Activated naive CD8-positive, alpha-beta T cell treated with anti-CD3 and anti-CD28 coated beads, Interleukin-2, amount 10 ng/mL, durations not matched to agents 7 days and 5 days (primary cell): ENCODE results near the gene ANKS1B. TPM values are rescaled to one million over a fixed set of nuclear protein-coding genes. Genes with fewer than 3 reads are reported as not detected.

Experiments used
- ATAC-seq: fragments of 150-1000 bp; cut with Tn5 transposase; one replicate; pipeline ENCODE4 v1.10.0; 2021; ENCODE audit warnings: low read depth, moderate library complexity
- POLR2A ChIA-PET: fragments of 350-600 bp; sonication (Branson Sonifier 250); formaldehyde crosslinking; loops from one replicate; lab custom pipeline; 2021; ENCODE audit warnings: antibody characterized with exemption; lab: Charles Lee
- DNase-seq: peaks from one replicate; pipeline ENCODE4 v3.0.0; 2021
- H3K27ac Mint-ChIP-seq: one replicate; pipeline ENCODE4 v1.8.0; 2022; ENCODE audit warnings: mild to moderate bottlenecking, mixed read lengths
- H3K27me3 Mint-ChIP-seq: one replicate; pipeline ENCODE4 v1.8.0; 2022; ENCODE audit warnings: mild to moderate bottlenecking, moderate library complexity, mixed read lengths
- H3K36me3 Mint-ChIP-seq: one replicate; pipeline ENCODE4 v1.8.0; 2021; ENCODE audit warnings: mild to moderate bottlenecking, mixed read lengths
- H3K4me1 Mint-ChIP-seq: one replicate; pipeline ENCODE4 v1.8.0; 2021; ENCODE audit warnings: mixed read lengths
- H3K4me3 Mint-ChIP-seq: one replicate; pipeline ENCODE4 v1.8.0; 2022; ENCODE audit warnings: mild to moderate bottlenecking, moderate library complexity, mixed read lengths
- H3K9me3 Mint-ChIP-seq: one replicate; pipeline ENCODE4 v1.8.0; 2021; ENCODE audit warnings: mixed read lengths
- total RNA-seq, 2 experiments: library from RNA; stranded (reverse); gene quantifications; one replicate each; pipeline ENCODE4 v1.2.3, GENCODE V29; 2021

ANKS1B gene
- total RNA-seq, 2 experiments from 2014 or later, result not detected

DNA sequence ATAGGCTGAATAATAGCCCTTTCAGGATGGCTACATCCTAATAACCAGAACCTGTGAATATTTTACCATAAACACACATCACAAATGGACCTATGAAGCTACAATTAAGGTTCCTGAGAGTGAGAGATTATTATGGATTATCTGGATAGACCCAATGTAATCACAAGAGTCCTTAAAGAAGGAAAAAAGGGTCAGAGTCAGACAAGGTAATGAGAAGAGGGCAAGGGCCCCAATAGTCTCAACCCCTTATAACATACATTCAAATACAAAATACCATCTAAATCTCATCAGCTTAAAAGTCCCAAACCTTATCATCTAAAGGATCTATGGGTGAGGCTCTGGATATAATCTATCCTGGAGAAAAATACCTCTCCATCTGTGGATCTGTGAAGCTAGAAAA is 272.5 kb downstream of the ANKS1B start:
- POLR2A ChIA-PET, result no interaction called here
- H3K27me3 Mint-ChIP-seq, result no peaks in the 10 kb centered on the region
- H3K9me3 Mint-ChIP-seq, result peaks cover 4% of the 10 kb centered on the region
- H3K36me3 Mint-ChIP-seq, result no peaks in the 10 kb centered on the region
- H3K4me1 Mint-ChIP-seq, result no peaks in the 10 kb centered on the region
- H3K27ac Mint-ChIP-seq, result no peak overlapping the region
- H3K4me3 Mint-ChIP-seq, result no peak overlapping the region
- DNase-seq (no peak), ATAC-seq (no peak)

DNA sequence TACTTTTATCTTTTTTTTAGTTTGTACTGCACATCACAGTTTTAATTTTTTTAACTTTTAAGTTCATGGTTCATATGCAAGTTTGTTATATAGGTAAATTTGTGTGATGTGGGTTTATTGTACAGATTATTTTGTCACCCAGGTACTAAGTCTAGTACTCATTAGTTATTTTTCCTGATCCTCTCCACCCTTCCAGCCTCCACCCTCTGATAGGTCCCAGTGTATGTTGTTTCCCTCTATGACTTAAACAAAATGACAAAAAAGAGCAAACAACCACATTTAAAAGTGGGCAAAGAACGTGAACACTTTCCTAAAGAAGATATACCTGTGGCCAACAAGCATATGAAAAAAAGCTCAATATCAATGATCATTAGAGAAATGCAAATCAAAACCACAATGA is 273.5 kb downstream of the ANKS1B start:
- DNase-seq (no peak), ATAC-seq (no peak)
- Mint-ChIP-seq H3K4me1 (no peaks in the 10 kb centered on the region), H3K4me3 (no peak overlapping the region), H3K36me3 (no peaks in the 10 kb centered on the region), H3K9me3 (no peaks in the 10 kb centered on the region), H3K27ac (no peak overlapping the region), H3K27me3 (no peaks in the 10 kb centered on the region)
- POLR2A ChIA-PET, result no interaction called here

DNA sequence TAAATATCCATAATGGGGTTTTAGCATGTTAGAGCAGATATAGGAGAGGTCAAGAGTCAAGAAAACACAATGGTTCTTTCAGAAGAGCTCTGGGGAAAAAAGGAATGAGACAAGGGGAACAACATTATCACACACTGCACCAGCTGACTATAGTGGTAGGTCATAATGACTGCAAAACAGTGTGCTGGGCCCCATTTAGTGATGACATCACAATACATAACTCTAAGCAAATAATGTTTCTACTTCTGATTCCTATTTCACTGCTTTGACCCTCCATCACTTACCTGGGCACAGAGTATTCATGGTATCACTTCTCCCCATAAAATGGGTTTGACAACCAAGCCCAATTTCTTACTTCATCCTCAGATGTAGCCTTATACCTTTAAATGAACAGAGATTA is 275.1 kb downstream of the ANKS1B start:
- Mint-ChIP-seq H3K9me3 (peaks cover 2% of the 10 kb centered on the region), H3K36me3 (no peaks in the 10 kb centered on the region), H3K4me1 (no peaks in the 10 kb centered on the region), H3K27ac (no peak overlapping the region), H3K4me3 (no peak overlapping the region), H3K27me3 (no peaks in the 10 kb centered on the region)
- DNase-seq, result no peak
- ATAC-seq, result no peak
- POLR2A ChIA-PET, result no interaction called here

DNA sequence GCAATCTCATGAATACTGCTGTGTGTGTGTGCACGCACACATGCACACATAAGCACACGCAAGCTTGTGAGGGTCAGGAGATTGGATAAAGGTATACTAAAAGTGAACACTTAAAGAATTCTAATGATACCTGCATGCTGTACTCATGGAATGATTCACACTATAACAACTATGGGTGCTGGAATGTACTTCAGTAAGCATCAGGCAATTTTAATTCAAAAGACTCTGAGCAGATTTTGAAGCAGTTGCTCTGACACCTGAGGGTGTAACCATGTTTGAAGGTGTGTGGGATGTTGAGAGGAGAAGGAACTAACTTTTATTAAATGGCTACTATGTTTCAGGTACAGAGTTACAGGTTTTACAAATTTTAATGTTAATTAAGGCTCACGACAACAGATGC is 275.6 kb downstream of the ANKS1B start:
- Mint-ChIP-seq H3K4me3 (no peak overlapping the region), H3K27ac (no peak overlapping the region), H3K27me3 (no peaks in the 10 kb centered on the region), H3K9me3 (peaks cover 2% of the 10 kb centered on the region), H3K4me1 (no peaks in the 10 kb centered on the region), H3K36me3 (no peaks in the 10 kb centered on the region)
- POLR2A ChIA-PET, result no interaction called here
- DNase-seq (no peak), ATAC-seq (no peak)

DNA sequence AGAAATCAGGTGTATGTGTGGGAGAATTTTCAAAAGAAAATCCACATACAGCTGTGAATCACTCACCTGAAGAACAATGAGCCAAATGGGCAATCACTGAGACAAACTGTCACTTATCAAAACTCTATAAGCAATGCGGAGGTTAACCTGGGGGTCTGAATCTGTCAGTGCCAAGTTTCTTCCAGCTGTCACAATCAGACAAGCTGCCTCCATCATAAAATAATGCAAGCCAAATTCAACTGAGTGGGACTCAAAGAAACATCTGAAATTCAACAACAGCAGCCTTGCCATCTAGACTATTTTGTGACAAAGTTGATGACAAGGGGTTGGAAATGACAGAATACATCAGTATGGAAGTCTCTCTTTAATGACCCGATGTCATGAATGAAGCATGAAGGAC is 276.9 kb downstream of the ANKS1B start:
- POLR2A ChIA-PET, result no interaction called here
- Mint-ChIP-seq H3K36me3 (no peaks in the 10 kb centered on the region), H3K27ac (no peak overlapping the region), H3K27me3 (no peaks in the 10 kb centered on the region), H3K9me3 (peaks cover 4% of the 10 kb centered on the region), H3K4me3 (no peak overlapping the region), H3K4me1 (no peaks in the 10 kb centered on the region)
- DNase-seq (no peak), ATAC-seq (no peak)

DNA sequence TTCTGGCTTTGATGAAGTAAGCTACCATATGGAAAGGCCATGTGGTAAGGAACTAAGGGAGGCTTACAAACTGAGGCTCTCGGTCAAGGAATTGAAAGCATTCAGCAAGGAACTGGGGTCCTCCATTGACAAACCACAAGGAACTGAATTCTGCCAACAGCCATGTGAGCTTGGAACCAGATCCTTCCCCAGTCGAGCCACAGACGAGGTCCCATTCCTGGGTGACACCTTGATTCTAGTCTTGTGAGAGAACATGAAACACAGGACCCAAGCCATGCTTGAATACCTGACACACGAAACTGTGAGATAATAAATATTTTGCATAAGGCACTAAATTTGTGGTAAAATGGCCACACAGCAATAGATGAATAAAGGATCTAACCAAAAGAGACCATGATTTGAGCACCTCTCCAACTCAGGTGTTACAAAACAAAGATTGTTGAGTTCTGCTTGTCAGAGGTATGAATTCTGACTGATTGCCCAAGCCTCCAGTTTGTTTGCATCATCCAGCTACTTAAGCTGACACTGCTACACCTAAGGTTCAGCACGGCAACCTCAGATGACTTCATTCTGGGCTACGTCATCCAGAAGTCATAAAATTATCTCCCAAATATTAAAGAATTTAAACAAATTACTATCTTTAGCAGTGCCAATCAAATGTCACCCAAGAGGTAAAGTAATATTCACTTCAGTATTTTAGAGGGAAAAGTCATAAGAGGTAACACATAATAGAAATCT is 277.8 kb downstream of the ANKS1B start:
- ATAC-seq (no peak), DNase-seq (no peak)
- H3K4me1 Mint-ChIP-seq, result no peaks in the 10 kb centered on the region
- POLR2A ChIA-PET, result interaction anchor here (0.6 kb wide), 1 partner anchor 1374 kb away, joined by 3 read pairs; no protein-coding TSS in a partner anchor
- no peak overlapping the region for H3K27ac Mint-ChIP-seq
- peaks cover 4% of the 10 kb centered on the region for H3K9me3 Mint-ChIP-seq
- H3K36me3 Mint-ChIP-seq, result no peaks in the 10 kb centered on the region
- H3K27me3 Mint-ChIP-seq, result no peaks in the 10 kb centered on the region
- no peak overlapping the region for H3K4me3 Mint-ChIP-seq

DNA sequence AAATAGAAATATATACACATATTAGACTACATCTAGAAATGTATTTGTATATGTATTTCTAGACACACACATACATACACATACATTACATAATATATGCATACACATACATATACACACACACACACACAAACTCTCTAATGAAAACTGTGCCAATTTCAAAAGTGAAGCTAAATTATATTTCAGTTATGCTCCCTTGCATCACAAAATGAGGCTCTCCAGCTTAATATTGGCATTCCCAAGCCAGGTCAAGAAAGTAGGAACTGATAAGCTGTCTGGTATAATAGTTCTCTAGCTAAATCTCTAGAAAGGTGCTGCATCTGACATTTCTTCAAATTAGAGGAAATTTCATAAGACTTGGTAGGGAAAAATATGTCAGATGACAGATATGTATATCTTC is 280.3 kb downstream of the ANKS1B start:
- Mint-ChIP-seq H3K36me3 (no peaks in the 10 kb centered on the region), H3K4me1 (no peaks in the 10 kb centered on the region), H3K9me3 (peaks cover 4% of the 10 kb centered on the region), H3K27me3 (no peaks in the 10 kb centered on the region), H3K27ac (no peak overlapping the region), H3K4me3 (no peak overlapping the region)
- DNase-seq (no peak), ATAC-seq (no peak)
- POLR2A ChIA-PET, result no interaction called here

DNA sequence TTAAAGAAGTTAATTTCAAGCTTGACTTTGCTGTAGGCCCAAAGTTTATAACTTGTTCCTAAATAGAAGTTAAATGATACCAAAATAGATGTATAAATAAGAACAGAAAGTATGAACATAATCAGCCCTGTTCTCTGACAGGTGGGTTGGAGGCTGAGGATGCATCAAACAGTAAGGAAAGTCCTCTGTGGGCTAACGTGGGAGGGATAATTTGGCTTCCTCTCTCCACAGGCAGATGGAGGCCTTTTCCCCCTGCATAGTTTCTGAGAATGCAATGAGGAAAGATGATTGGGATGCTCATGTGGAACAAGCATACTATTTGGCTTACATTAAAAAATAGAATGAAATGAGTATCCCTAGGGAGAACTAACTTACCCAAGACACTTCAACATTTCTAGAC is 280.7 kb downstream of the ANKS1B start:
- ATAC-seq (no peak), DNase-seq (no peak)
- POLR2A ChIA-PET, result no interaction called here
- Mint-ChIP-seq H3K4me1 (no peaks in the 10 kb centered on the region), H3K36me3 (no peaks in the 10 kb centered on the region), H3K9me3 (peaks cover 4% of the 10 kb centered on the region), H3K27me3 (no peaks in the 10 kb centered on the region), H3K27ac (no peak overlapping the region), H3K4me3 (no peak overlapping the region)

DNA sequence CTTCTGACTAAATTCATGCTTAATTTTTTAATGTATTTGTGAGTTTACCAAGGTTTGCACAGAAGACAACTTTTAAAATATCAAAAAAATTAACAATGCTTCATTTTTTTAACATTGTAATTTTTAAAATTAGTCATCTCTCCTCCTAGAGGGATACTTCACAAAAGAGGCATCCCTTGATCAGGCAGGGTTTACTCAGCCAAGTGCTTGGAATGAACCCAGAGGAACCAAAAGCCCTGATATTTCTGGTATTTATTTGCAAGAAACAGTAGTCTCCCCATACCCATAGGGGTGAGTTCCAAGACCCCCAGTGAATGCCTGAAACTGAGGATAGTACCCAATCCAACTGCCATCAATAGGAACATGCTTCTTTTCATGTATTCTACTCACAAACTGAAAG is 284.7 kb downstream of the ANKS1B start:
- DNase-seq (no peak), ATAC-seq (no peak)
- Mint-ChIP-seq H3K4me3 (no peak overlapping the region), H3K4me1 (no peaks in the 10 kb centered on the region), H3K9me3 (peaks cover 5% of the 10 kb centered on the region), H3K27me3 (no peaks in the 10 kb centered on the region), H3K27ac (no peak overlapping the region), H3K36me3 (no peaks in the 10 kb centered on the region)
- POLR2A ChIA-PET, result no interaction called here

DNA sequence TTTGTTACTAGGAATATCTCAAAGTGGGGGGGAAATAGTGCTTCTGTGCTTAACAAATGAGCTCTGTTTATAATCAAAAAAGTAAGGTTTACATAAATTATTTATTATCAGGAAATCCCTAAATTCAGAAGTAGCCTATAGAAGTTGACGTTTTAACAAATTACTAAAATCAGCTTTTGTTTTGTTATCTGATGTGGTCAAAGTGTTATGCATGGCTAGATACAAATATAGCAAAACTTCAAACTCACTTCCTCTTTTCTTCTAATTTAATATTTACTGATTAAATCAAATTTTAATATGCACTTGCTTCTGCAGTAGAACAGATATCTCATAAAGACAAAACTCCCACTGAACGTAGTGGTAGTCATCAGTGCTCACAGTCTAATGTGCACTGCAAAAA is 289.7 kb downstream of the ANKS1B start:
- ATAC-seq, result no peak
- Mint-ChIP-seq H3K27ac (no peak overlapping the region), H3K9me3 (peaks cover 7% of the 10 kb centered on the region), H3K4me3 (no peak overlapping the region), H3K4me1 (no peaks in the 10 kb centered on the region), H3K36me3 (no peaks in the 10 kb centered on the region), H3K27me3 (no peaks in the 10 kb centered on the region)
- DNase-seq, result no peak
- POLR2A ChIA-PET, result no interaction called here

DNA sequence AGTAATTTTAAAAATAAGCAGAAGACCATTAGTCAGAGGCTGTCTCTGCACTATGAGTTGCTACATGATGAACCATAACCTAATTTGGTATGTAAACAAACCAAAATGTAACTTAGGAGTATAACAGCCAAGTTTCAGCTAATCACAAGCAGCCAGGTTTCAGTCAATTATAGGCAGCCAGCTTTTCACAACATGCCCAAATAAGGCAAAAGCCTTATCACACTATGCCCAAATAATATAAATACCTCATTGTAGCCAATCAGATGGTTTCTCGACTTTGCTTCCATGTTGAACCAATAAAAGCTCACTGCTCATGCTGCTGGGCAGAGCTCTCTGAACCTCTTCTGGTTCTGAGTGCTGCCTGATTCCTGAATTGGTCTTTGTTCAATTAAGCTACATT is 298.6 kb downstream of the ANKS1B start:
- Mint-ChIP-seq H3K27ac (no peak overlapping the region), H3K9me3 (peaks cover 6% of the 10 kb centered on the region), H3K27me3 (no peaks in the 10 kb centered on the region), H3K4me3 (no peak overlapping the region), H3K4me1 (no peaks in the 10 kb centered on the region), H3K36me3 (no peaks in the 10 kb centered on the region)
- DNase-seq (no peak), ATAC-seq (no peak)
- POLR2A ChIA-PET, result no interaction called here

DNA sequence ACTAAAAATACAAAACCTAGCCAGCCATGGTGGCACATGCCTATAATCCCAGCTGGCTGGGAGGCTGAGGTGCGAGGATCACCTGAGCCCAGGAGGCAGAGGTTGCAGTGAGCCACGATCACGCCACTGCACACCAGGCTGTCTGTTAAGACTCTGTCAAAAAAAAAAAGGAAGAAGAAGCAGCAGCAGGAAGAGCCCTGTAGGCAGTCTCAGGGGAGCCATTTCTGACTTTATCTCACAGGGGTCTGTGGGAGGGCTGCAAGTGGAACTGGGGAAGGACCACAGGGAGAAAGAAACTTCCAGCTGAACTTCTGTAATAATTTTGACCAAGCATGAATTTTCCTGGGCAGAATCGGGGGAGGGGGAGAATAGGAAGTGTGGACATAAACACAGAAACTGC is 304.5 kb downstream of the ANKS1B start:
- Mint-ChIP-seq H3K27ac (no peak overlapping the region), H3K9me3 (peaks cover 2% of the 10 kb centered on the region), H3K36me3 (no peaks in the 10 kb centered on the region), H3K4me3 (no peak overlapping the region), H3K27me3 (no peaks in the 10 kb centered on the region), H3K4me1 (no peaks in the 10 kb centered on the region)
- DNase-seq (no peak), ATAC-seq (no peak)
- POLR2A ChIA-PET, result no interaction called here

DNA sequence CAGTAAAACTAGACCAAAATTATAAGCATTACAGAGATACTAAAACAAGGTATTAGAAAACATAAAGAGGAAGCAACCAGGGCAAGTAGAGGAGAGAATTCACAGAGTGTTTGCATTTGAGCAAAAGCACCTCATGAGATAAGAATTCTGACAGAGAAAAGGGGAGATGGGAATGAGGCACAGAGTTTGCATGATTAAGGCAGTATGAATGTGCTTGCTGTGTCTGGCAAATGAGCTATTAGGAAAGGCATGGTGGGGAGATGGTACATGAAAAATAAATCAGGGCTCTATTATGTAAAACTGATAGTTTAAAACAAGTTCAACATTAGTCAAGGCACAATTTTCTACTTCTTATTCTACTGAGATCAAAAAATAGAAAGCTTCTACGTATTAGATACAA is 314.1 kb downstream of the ANKS1B start:
- POLR2A ChIA-PET, result no interaction called here
- DNase-seq, result no peak
- Mint-ChIP-seq H3K9me3 (no peaks in the 10 kb centered on the region), H3K36me3 (no peaks in the 10 kb centered on the region), H3K4me1 (no peaks in the 10 kb centered on the region), H3K27me3 (no peaks in the 10 kb centered on the region), H3K4me3 (no peak overlapping the region), H3K27ac (no peak overlapping the region)
- no peak for ATAC-seq

DNA sequence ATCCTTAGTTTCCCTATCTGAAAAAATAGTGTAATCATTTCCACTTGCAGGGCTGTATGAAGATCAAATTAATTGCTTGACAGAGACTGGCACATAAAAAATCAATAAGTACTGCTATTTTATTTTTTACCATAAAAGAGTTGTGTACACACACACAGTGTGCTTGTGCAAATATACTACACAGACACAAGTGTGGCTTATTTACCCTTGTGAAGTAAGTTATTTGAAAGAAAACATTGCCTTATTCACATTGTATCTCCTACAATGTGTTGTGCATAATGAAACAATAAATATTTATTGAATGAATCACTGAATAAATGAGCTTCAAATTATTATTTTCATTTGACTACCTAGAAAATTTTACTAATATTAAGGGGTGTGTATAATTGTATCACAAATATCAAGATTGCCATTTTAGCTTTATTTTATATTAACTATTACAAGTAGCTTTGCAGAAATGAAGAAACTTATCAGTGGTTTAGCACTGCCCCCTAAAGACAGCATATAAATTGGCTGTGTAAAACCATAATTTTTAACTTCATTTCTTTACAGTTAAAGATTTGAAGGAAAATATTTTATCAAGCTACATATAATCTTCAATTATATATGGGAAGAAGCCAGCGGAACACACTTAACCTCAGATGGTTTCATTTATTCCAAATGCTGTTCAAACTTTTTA is 325.9 kb downstream of the ANKS1B start:
- Mint-ChIP-seq H3K27ac (no peak overlapping the region), H3K27me3 (no peaks in the 10 kb centered on the region), H3K4me1 (no peaks in the 10 kb centered on the region), H3K4me3 (no peak overlapping the region), H3K36me3 (no peaks in the 10 kb centered on the region), H3K9me3 (no peaks in the 10 kb centered on the region)
- ATAC-seq (no peak), DNase-seq (no peak)
- POLR2A ChIA-PET, result no interaction called here
